ENCODE data around the gene CERS6. TPM values are rescaled to one million over a fixed set of nuclear protein-coding genes. Genes with fewer than 3 reads are reported as not detected.
A peak's percentile ranks its signal among the peaks of the same experiment; 100 is the strongest.

The CERS6 gene
- total RNA-seq, 1 experiment from 2014 or later = 15.1 TPM

GRCh38 chr2:168443818-168444217, 12.3 kb upstream of the CERS6 start:
- no peak for DNase-seq (ENCODE audit: low read depth)

GRCh38 chr2:168445960-168446359, 10.1 kb upstream of the CERS6 start:
- no peak for DNase-seq (ENCODE audit: low read depth)

- DNase-seq (ENCODE audit: low read depth) = no peak
Observed at GRCh38 chr2:168448980-168449379, 7.1 kb upstream of the CERS6 start.

- no peak for DNase-seq (ENCODE audit: low read depth)
Observed at GRCh38 chr2:168449419-168449818, 6.7 kb upstream of the CERS6 start.

- no peak for DNase-seq (ENCODE audit: low read depth)
Observed at GRCh38 chr2:168450171-168450570, 5.9 kb upstream of the CERS6 start.

GRCh38 chr2:168450732-168451131, 5.3 kb upstream of the CERS6 start:
- DNase-seq (ENCODE audit: low read depth) = no peak

- no peak for DNase-seq (ENCODE audit: low read depth)
Observed at GRCh38 chr2:168452781-168453180, 3.3 kb upstream of the CERS6 start.

- DNase-seq (ENCODE audit: low read depth) = no peak
Observed at GRCh38 chr2:168453404-168453803, 2.7 kb upstream of the CERS6 start.

GRCh38 chr2:168454737-168455644, 1.1 kb upstream of the CERS6 start:
- peak; percentile 48 for DNase-seq (ENCODE audit: low read depth)

- DNase-seq (ENCODE audit: low read depth) = peak; percentile 38
Observed at GRCh38 chr2:168456521-168457189, 583 bp downstream of the CERS6 start.

GRCh38 chr2:168457190-168457895, 1.3 kb downstream of the CERS6 start:
- no peak for DNase-seq (ENCODE audit: low read depth)

GRCh38 chr2:168458139-168458538, 2.1 kb downstream of the CERS6 start:
- DNase-seq (ENCODE audit: low read depth) = no peak

- no peak for DNase-seq (ENCODE audit: low read depth)
Observed at GRCh38 chr2:168459256-168459655, 3.2 kb downstream of the CERS6 start.

GRCh38 chr2:168460571-168460970, 4.5 kb downstream of the CERS6 start:
- DNase-seq (ENCODE audit: low read depth) = no peak

- no peak for DNase-seq (ENCODE audit: low read depth)
Observed at GRCh38 chr2:168461178-168461941, 5.3 kb downstream of the CERS6 start.

- no peak for DNase-seq (ENCODE audit: low read depth)
Observed at GRCh38 chr2:168461942-168462331, 5.9 kb downstream of the CERS6 start.

GRCh38 chr2:168462543-168463045, 6.5 kb downstream of the CERS6 start:
- DNase-seq (ENCODE audit: low read depth) = peak; percentile 7

- no peak for DNase-seq (ENCODE audit: low read depth)
Observed at GRCh38 chr2:168465594-168465993, 9.5 kb downstream of the CERS6 start.

GRCh38 chr2:168466190-168466737, 10.2 kb downstream of the CERS6 start:
- DNase-seq (ENCODE audit: low read depth) = no peak

GRCh38 chr2:168466834-168467565, 10.9 kb downstream of the CERS6 start:
- DNase-seq (ENCODE audit: low read depth) = no peak

All from RPMI7951 (cell line).